C4-2B (cell line): ENCODE measurements around the gene LBHD2.

ENCODE experiments used
- CTCF ChIP-seq: fragments of 450-650 bp; conservative IDR thresholded peaks from 2 replicates; pipeline ENCODE4 v1.5.1; 2017; ENCODE audit warnings: mild to moderate bottlenecking
- ZFX ChIP-seq: fragments of 450-650 bp; IDR thresholded peaks from 2 replicates; pipeline ENCODE4 v1.6.1; 2017

- no peak for TF ChIP-seq CTCF
- no peak for TF ChIP-seq ZFX
Measured at GRCh38 chr14:103095210-103095778, 11.3 kb downstream of the LBHD2 start.
